Stimulated activated CD4-positive, alpha-beta T cell treated with anti-CD3 and anti-CD28 coated beads, TNF-alpha, amount 100 ng/mL, for 1 hour (primary cell): ENCODE measurements around the gene TOP3A.
"Not testable (repeated sequence)": the region's sequence is repeated elsewhere in the genome, so short reads cannot be mapped to it uniquely, and the experiment has no call there.

Experiments used
- DNase-seq, 3 donors: peaks; one replicate each; pipeline ENCODE4 v3.0.0-alpha.2; 2020; ENCODE audit warnings: low read depth in 3 of 3, low spot score in 1 of 3

The TOP3A gene

GRCh38 chr17:18314731-18315561 is at the start of gene TOP3A, which contains the start of gene SMCR8:
Gene TOP3A, minus strand, starts transcription at chr17:18314994. Its CDS starts 216 bp downstream, at chr17:18314778.
Gene SMCR8, plus strand, starts transcription at chr17:18315293. Its CDS starts 497 bp downstream, at chr17:18315790.
- DNase-seq, result peak; percentile 91 to 93 (median 92)

DNA sequence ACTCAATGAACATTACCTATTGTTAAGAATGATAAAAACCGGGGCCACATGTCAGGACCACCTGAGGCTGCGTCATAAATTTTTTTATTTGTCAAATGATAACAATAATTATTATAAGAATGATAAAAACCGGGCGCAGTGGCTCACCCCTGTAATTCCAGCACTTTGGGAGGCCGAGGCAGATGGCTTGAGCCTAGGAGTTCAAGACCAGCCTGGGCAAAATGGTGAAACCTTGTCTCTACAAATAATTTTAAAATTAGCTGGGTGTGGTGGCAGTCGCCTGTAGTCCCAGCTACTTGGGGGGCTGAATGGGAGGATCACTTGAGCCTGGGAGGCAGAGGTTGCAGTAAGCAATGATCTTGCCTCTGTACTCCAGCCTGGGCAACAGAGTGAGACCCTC is 49.4 kb upstream of the TOP3A start:
- DNase-seq, result no peak

GRCh38 chr17:18363101-18364049 is 48.6 kb upstream of the TOP3A start, which contains the start of gene SHMT1:
Gene SHMT1, minus strand, starts transcription at chr17:18363550. Its CDS starts 7,569 bp downstream, at chr17:18355981.
- DNase-seq, result peak; percentile 70 to 81 (median 76)

DNA sequence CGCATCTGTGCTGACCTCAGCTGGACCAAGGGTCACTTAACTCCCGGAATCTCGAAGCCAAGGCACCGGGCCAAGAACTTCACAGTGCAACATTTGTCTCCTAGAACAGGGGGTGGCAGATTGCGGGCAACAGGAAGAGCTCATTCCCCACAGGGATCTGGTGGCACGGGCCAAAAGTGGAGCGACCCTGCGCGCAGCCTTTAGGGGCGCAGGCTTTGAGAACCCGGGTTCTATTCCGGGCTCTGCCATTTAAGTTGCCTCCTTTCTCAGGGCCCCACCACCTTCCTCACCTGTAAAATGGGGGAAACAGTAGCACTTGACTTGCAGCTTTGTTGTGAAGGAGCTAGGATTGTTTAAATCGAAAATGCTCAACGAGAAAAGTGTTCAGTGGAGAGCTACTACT is 47.9 kb upstream of the TOP3A start:
- DNase-seq, result no peak

DNA sequence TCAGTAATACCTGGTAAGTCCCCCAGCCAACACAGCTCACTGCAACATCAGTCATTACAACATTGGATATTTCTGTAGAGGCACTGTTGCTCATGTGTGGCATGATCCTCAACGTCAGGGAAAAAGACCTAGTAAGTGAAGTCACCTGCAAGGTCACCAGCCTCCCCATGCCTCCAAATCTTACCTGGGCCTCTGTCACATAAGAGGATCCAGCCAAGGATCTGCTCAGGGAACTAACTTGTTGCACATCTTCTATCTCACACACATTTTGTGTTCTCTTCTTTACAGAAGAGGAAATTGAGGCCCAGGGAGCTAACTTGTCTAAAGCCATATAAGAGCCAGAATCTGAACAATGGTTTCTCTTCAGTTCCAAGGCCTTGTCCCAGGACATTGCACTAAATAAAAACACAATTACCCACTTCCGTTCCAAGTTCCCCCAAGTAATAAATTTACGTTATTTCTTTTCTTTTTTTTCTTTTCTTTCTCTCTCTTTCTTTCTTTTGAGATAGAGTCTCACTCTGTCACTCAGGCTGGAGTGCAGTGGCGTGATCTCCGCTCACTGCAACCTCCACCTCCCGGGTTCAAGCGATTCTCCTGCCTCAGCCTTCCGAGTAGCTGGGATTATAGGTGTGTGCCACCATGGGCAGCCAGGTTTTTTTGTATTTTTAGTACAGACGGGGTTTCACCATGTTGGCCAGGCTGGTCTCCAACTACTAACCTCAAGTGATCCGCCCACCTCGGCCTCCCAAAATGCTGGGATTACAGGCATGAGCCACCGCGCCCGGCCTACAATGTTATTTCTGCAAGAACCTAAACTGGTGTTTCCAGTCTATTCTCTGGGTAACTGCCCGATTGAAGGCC is 47.3 kb upstream of the TOP3A start:
- no peak for DNase-seq

- no peak for DNase-seq
Observed at GRCh38 chr17:18360518-18360917, 45.7 kb upstream of the TOP3A start.

GRCh38 chr17:18356624-18357023 is 41.8 kb upstream of the TOP3A start:
- no peak for DNase-seq

GRCh38 chr17:18353541-18353940 is 38.7 kb upstream of the TOP3A start:
- no peak for DNase-seq

DNA sequence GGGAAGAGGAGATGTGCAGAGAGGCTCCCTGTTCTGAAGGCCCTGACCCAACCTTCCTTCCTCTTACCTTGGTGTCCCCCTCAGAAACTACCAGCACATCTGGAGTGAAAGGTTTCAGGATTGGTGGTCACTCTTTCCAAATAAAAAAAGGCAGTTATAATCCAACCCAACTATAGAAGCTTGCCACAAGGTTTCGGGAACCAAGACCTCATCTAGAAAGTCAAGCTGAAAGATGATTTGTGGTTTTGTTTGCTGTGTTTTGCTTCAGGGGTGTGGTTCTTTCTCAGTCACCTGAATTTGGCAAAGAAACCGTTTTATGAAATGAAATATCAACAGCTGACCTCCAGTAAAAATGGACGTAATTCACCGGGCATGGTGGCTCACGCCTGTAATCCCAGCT is 29.2 kb upstream of the TOP3A start:
- DNase-seq, result no peak

- DNase-seq, result no peak
Observed at GRCh38 chr17:18339933-18340332, 25.1 kb upstream of the TOP3A start.

GRCh38 chr17:18338158-18338557 is 23.4 kb upstream of the TOP3A start:
- DNase-seq, result not testable (repeated sequence)

DNA sequence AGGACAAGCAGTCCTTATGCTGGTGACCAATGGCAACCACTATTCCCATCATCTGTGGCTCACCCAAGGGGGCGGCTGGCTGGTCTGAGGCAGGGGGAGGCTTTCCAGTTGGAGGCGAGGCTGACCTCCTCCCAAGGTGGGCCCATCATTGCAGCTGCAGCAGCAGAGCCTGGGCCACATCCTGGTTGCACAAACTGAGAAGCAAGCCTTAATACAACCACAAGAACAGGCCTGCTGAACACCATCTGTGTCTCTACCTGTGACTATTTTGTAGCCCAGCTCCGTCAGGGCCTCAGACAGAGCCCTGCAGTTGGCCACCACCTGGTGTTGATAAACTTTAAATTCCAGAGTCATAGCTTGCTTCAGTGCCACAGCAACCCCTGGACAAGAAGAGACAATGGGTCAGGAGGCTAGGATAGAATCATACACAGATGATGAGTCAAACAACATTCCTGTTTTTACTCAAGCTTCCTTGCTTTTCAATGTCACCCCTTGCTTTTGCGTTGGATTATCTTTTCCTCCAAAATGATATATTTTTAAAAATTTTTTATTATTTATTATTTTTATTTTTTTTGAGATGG is 18.2 kb upstream of the TOP3A start:
- no peak for DNase-seq

DNA sequence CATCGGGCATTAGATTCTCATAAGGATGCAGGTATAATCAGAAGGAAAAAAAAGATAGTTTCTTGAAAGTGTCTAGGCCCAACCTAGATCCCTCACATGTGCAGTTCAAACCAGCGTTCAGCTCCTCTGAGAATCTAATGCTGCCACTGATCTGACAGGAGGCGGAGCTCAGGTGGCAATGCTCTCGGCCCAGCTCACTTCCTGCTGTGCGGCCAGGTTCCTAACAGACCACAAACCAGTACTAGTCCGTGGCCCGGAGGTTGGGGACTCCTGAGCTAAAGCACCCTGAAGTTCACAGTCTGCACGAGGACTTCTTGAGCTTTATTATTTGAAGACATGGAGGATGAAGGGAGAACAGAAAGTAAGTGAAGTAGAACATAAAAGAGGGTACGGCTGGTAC is 17.1 kb upstream of the TOP3A start:
- DNase-seq, result no peak

DNA sequence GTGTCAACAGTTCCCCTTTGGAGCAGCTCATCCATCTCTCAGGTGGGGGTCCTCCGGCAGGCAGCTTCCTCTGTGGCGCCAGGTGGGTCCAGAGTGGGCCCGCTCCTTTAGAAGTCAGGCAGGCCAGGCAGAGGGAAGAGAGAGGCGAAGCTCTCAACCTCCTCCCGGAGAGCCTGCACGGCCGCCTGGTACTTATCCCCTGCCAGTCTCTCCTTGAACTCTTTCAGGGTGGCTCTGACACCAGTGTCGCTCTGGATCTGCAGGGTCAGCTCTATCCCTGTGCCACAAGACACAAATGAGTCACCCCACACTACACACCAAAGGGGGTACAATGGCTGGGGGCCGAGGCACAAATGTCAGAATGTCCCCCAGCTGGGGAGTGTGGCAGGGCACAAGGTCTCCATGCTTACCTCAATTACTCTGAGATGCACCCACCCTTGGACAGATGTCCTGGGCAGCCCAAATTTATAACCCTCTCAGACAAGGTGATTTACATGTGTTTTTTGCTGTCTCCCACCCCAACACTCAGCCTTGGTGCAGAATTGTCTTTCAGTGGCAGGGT is 13.9 kb upstream of the TOP3A start:
- DNase-seq, result no peak

GRCh38 chr17:18327556-18327955 is 12.8 kb upstream of the TOP3A start:
- no peak for DNase-seq

GRCh38 chr17:18327093-18327492 is 12.3 kb upstream of the TOP3A start:
- no peak for DNase-seq

DNA sequence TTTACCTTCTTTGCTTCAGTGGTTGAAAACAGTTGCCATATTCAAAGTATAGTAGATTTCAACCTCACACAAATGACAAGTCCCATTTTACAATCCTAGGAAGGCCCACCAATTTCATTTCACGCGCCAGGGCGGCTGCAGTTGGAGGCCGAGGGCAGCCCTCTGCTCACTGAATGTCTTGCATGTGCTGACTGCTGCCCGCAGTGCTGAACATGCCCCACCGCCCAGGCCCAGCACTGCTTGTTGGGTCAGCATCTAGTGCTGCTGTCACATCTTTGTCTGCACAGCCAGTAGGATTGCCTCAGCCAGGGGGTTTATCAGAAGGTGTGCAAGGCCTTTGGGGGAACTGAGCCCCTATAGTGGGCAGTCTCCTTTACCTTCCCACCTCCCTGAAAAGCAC is 11.8 kb upstream of the TOP3A start:
- DNase-seq, result no peak

- no peak for DNase-seq
Observed at GRCh38 chr17:18326039-18326438, 11.2 kb upstream of the TOP3A start.

GRCh38 chr17:18324140-18325050 is 9.6 kb upstream of the TOP3A start:
- DNase-seq, result no peak
